ENCODE data around the gene ZNF324. TPM values are rescaled to one million over a fixed set of nuclear protein-coding genes. Genes with fewer than 3 reads are reported as not detected.

Gene ZNF324
- total and polyA plus RNA-seq, 11 donors: 2.5 to 10.1 (median 5.3) TPM

- H3K4me3 ChIP-seq: peak overlapping the region; percentile 36 to 87 (median 72)
- 2 to 3% (median 2%) methylated on average over 26 to 27 of the region's 27 CpGs for WGBS, 4 donors
- no peak for TF ChIP-seq POLR2A (IDR thresholded peaks at IDR 0.05)
- TF ChIP-seq CTCF (IDR thresholded peaks at IDR 0.05): no peak
- H3K36me3 ChIP-seq: peaks cover 0 to 46% (median 31%) of the 10 kb centered on the region in 9 donors
- peak in 2 of 4 donors; percentile 5 to 12 for ATAC-seq
- H3K4me1 ChIP-seq: peaks cover 0 to 25% (median 14%) of the 10 kb centered on the region in 12 donors
- H3K9me3 ChIP-seq: no peaks in the 10 kb centered on the region
- peak overlapping the region; percentile 65 to 93 (median 90) for H3K27ac ChIP-seq
- peak in 2 of 5 donors; percentile 43 to 64 for DNase-seq
- no peaks in the 10 kb centered on the region for H3K27me3 ChIP-seq
- intact Hi-C loops (cut with DNase I): loop anchor here in 2 of 10 donors (1.0 kb wide), 1 partner anchor 23 kb away; no protein-coding TSS in a partner anchor
Observed at GRCh38 chr19:58476498-58477015, 9.7 kb downstream of the ZNF324 start.

GRCh38 chr19:58477130-58477529, 10.2 kb downstream of the ZNF324 start:
- Histone ChIP-seq H3K4me3 (peak overlapping the region in 5 of 12 donors; percentile 72 to 87 (median 82)), H3K9me3 (no peaks in the 10 kb centered on the region), H3K4me1 (peaks cover 0 to 25% (median 14%) of the 10 kb centered on the region in 12 donors), H3K27ac (peak overlapping the region in 9 of 12 donors; percentile 85 to 93 (median 90)), H3K36me3 (peaks cover 0 to 40% (median 25%) of the 10 kb centered on the region in 9 donors), H3K27me3 (no peaks in the 10 kb centered on the region)
- DNase-seq (peak in 1 of 5 donors; percentile 42), ATAC-seq (no peak)
- intact Hi-C loops (cut with DNase I): no loop called here
- WGBS, 4 donors: 80 to 87% (median 86%) methylated on average over 9 to 15 of the region's 15 CpGs
- TF ChIP-seq CTCF (IDR thresholded peaks at IDR 0.05): no peak
- TF ChIP-seq POLR2A (IDR thresholded peaks at IDR 0.05): no peak

- 75 to 96% (median 88%) methylated on average over 1 of the region's 1 CpG for WGBS, 4 donors
- TF ChIP-seq CTCF (IDR thresholded peaks at IDR 0.05) (no peak), POLR2A (IDR thresholded peaks at IDR 0.05) (no peak)
- Histone ChIP-seq H3K36me3 (peaks cover 0 to 33% (median 18%) of the 10 kb centered on the region in 9 donors), H3K4me3 (no peak overlapping the region), H3K27ac (peak overlapping the region in 1 of 12 donors; percentile 86), H3K27me3 (no peaks in the 10 kb centered on the region), H3K9me3 (no peaks in the 10 kb centered on the region), H3K4me1 (peaks cover 0 to 25% (median 14%) of the 10 kb centered on the region in 12 donors)
- ATAC-seq: no peak
- no peak for DNase-seq
- intact Hi-C loops (cut with DNase I): no loop called here
Observed at GRCh38 chr19:58477871-58478270, 11.0 kb downstream of the ZNF324 start.

- DNase-seq (no peak), ATAC-seq (no peak)
- no peak overlapping the region for H3K27ac ChIP-seq
- intact Hi-C loops (cut with DNase I): no loop called here
- WGBS, 4 donors: 86 to 96% (median 93%) methylated on average over 7 of the region's 7 CpGs
- H3K9me3 ChIP-seq: no peaks in the 10 kb centered on the region
- H3K36me3 ChIP-seq: peaks cover 0 to 24% (median 10%) of the 10 kb centered on the region in 9 donors
- H3K27me3 ChIP-seq: no peaks in the 10 kb centered on the region
- H3K4me1 ChIP-seq: peaks cover 0 to 25% (median 14%) of the 10 kb centered on the region in 12 donors
- no peak for TF ChIP-seq POLR2A (IDR thresholded peaks at IDR 0.05)
- no peak for TF ChIP-seq CTCF (IDR thresholded peaks at IDR 0.05)
- H3K4me3 ChIP-seq: no peak overlapping the region
Observed at GRCh38 chr19:58479303-58479702, 12.4 kb downstream of the ZNF324 start.
